T-helper 2 cell treated with Interferon-gamma antibody and Interleukin-4, amounts not matched to agents 5 μg/mL and 100 μg/mL, for 36 hours (primary cell): ENCODE data around the gene VN1R2.
"Not testable (repeated sequence)": the region's sequence is repeated elsewhere in the genome, so short reads cannot be mapped to it uniquely, and the experiment has no call there.

Experiments
- DNase-seq: peaks from one replicate; pipeline ENCODE4 v3.0.0; 2021; ENCODE audit warnings: low spot score
- H3K27ac Mint-ChIP-seq: one replicate; pipeline ENCODE4 v1.8.0; 2021; ENCODE audit warnings: mild to moderate bottlenecking, mixed read lengths
- H3K27me3 Mint-ChIP-seq: one replicate; pipeline ENCODE4 v1.8.0; 2021; ENCODE audit warnings: low read depth, mixed read lengths
- H3K36me3 Mint-ChIP-seq: one replicate; pipeline ENCODE4 v1.8.0; 2021; ENCODE audit warnings: low read depth, mixed read lengths
- H3K4me1 Mint-ChIP-seq: one replicate; pipeline ENCODE4 v1.8.0; 2021; ENCODE audit warnings: low read depth, mixed read lengths
- H3K4me3 Mint-ChIP-seq: one replicate; pipeline ENCODE4 v1.8.0; 2022; ENCODE audit warnings: mild to moderate bottlenecking, moderate library complexity, mixed read lengths
- H3K9me3 Mint-ChIP-seq: one replicate; pipeline ENCODE4 v1.8.0; 2021; ENCODE audit warnings: mixed read lengths

The VN1R2 gene, protein sequence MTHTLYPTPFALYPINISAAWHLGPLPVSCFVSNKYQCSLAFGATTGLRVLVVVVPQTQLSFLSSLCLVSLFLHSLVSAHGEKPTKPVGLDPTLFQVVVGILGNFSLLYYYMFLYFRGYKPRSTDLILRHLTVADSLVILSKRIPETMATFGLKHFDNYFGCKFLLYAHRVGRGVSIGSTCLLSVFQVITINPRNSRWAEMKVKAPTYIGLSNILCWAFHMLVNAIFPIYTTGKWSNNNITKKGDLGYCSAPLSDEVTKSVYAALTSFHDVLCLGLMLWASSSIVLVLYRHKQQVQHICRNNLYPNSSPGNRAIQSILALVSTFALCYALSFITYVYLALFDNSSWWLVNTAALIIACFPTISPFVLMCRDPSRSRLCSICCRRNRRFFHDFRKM

DNA sequence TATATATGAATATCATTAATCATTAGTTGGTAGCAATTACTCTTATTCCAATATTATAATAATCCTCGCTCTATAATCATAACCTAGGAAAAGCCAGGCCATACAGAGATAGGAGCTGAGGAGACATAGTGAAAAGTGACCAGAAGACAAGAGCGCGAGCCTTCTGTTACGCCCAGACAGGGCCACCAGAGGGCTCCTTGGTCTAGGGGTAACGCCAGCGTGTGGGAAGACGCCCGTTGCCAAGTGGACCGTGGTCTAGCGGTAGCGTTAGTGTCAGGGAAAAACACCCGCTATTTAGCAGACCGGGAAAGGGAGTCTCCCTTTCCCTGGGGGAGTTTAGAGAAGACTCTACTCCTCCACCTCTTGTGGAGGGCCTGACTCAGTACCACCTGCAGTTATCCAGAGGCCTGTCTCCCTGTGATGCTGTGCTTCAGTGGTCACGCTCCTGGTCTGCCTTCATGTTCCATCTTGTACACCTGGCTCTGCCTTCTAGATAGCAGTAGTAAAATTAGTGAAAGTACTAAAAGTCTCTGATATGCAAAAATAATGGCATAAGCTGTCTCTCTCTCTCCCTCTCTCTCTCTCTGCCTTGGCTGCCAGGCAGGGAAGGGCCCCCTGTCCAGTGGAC lies at the start of gene VN1R2:
VN1R2 (plus strand) TSS at position 578 of the 628 bp plus-strand sequence. CDS start 84 bp downstream, outside the sequence.
- not testable (repeated sequence) for H3K27me3 Mint-ChIP-seq, H3K4me3 Mint-ChIP-seq, H3K27ac Mint-ChIP-seq, H3K4me1 Mint-ChIP-seq, H3K36me3 Mint-ChIP-seq, DNase-seq
- peaks cover 62% of the 10 kb centered on the region for H3K9me3 Mint-ChIP-seq

GRCh38 chr19:53211554-53211953 lies 46.5 kb upstream of the VN1R2 start:
- H3K36me3 Mint-ChIP-seq = peaks cover 49% of the 10 kb centered on the region

DNA sequence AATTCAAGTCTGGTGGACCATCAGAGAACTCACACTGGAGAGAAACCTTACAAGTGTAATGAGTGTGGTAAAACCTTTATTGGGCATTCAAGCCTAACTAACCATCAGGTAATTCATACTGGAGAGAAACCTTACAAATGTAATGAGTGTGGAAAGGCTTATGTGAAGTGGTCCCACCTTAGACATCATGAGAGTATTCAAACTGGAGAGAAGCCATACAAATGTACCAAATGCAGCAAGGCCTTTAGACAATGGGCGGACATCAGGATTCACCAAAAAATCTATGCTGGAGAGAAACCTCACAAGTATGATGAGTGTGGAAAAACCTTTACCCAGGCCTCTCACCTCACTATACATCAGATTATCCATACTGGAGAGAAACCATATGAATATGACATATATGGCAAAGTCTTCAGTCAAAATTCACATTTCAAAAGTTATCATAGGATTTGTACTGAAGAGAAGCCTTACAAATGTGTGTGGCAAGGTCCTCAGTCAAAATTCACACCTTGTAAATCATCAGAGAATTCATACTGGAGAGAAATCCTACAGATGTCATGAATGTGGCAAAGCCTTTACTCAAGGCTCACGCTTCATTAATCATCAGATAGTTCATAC lies 45.3 kb upstream of the VN1R2 start:
- Mint-ChIP-seq H3K27ac (no peak overlapping the region), H3K9me3 (peaks cover 72% of the 10 kb centered on the region), H3K27me3 (no peaks in the 10 kb centered on the region), H3K36me3 (peaks cover 38% of the 10 kb centered on the region), H3K4me3 (no peak overlapping the region), H3K4me1 (no peaks in the 10 kb centered on the region)
- DNase-seq = no peak

More at GRCh38 chr19:53211554-53211953, 46.5 kb upstream of the VN1R2 start:
- peaks cover 80% of the 10 kb centered on the region for H3K9me3 Mint-ChIP-seq
- not testable (repeated sequence) for H3K27me3 Mint-ChIP-seq, H3K4me1 Mint-ChIP-seq, DNase-seq, H3K27ac Mint-ChIP-seq, H3K4me3 Mint-ChIP-seq

GRCh38 chr19:53222716-53223115 lies 35.4 kb upstream of the VN1R2 start:
- not testable (repeated sequence) for H3K4me1 Mint-ChIP-seq, H3K4me3 Mint-ChIP-seq, DNase-seq, H3K27me3 Mint-ChIP-seq, H3K27ac Mint-ChIP-seq, H3K36me3 Mint-ChIP-seq
- H3K9me3 Mint-ChIP-seq = peaks cover 57% of the 10 kb centered on the region

DNA sequence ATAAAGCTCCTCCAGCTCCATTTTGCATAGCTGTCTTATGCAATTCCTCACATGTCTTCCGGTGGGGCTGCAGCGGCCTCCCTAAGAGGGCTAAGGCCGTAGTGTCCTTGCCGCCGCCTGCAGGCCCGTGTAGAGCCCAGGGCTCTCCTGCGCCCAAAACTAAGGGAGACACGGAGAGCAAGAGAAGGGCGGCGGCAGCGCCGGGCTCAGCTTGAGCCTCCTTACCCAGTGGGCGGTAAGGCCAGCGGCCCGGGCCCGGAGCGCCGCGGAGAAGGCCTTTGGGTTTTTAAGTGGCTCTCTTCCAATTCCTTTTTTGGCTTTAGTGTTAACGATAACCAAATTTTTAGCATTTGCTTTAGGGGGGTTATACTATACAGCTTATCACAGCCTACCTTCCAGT lies 33.5 kb upstream of the VN1R2 start:
- Mint-ChIP-seq H3K9me3 (peaks cover 57% of the 10 kb centered on the region), H3K4me3 (no peak overlapping the region), H3K4me1 (no peaks in the 10 kb centered on the region), H3K27me3 (no peaks in the 10 kb centered on the region), H3K36me3 (peaks cover 2% of the 10 kb centered on the region), H3K27ac (no peak overlapping the region)
- DNase-seq = no peak

GRCh38 chr19:53237114-53237777 lies 20.8 kb upstream of the VN1R2 start:
- H3K36me3 Mint-ChIP-seq = peaks cover 4% of the 10 kb centered on the region
- no peak overlapping the region for H3K4me3 Mint-ChIP-seq
- peaks cover 80% of the 10 kb centered on the region for H3K9me3 Mint-ChIP-seq

DNA sequence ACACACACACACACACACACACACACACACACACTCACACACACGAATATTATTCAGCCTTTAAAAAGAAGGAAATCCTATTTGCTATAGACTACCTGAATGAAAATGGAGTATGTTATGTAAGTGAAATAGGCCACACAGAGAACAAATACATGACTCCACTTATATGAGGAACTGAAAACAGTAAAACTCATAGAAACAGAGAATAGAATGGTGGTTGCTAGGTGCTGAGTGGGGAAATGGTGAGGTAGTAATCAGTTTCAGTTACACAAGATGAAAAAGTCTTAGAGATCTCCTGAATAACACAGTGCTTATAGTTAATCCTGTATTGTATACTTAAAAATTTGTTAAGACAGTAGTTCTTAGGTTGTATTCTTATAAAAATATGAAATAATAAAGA lies 11.6 kb upstream of the VN1R2 start:
- Mint-ChIP-seq H3K36me3 (peaks cover 1% of the 10 kb centered on the region), H3K4me3 (no peak overlapping the region), H3K27ac (no peak overlapping the region), H3K4me1 (no peaks in the 10 kb centered on the region), H3K9me3 (peaks cover 77% of the 10 kb centered on the region), H3K27me3 (no peaks in the 10 kb centered on the region)
- no peak for DNase-seq

More at GRCh38 chr19:53237114-53237777, 20.8 kb upstream of the VN1R2 start:
- no peak overlapping the region for H3K27ac Mint-ChIP-seq
- no peaks in the 10 kb centered on the region for H3K27me3 Mint-ChIP-seq
- H3K4me1 Mint-ChIP-seq = no peaks in the 10 kb centered on the region
- no peak for DNase-seq

DNA sequence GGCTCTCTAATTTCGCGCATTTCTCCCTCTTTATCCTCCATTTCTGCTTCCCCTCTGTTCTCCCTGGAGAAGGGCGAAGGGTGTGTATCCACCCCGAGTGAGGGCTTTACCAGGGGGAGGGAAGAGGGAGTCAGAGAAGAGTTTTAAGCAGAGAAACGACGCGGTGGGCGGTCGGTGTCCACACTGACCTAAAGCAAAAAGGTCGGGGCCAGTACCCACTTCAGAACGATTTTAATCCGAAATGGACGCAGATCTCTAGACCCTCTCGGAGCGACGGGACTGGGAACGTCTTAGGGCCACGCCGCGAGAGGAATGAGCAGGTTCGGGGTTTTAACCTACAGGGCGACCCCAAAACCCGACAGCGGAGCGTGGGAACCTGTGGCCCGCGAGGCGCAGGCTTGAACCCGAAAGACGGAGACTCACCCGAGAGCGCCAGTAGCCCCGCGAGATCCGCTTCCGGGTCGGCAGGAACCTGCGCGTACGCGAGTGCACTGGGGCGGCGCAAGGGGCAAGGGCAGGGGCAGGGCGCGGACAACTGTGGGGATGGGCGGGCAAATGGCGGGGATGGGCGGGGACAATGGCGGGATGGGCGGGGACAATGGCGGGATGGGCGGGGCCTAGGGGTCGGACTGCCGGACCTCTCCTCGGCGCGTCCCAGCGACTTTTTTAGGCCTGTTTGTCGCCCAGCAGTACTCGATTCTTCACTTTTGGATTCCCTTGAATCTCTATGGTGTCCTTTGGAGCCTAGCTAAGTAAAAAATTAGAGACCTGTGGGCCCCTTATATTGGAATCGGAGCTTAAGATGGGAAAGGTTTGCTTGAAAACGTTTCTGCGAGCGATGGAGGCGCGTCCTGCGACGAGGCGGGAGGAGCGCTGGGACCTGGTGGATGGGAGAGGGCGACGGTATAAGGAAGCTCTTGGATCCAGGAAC lies 3.4 kb upstream of the VN1R2 start, which contains the start of gene ZNF677:
ZNF677 (minus strand) TSS at position 463 of the 931 bp plus-strand sequence. CDS start 3,323 bp downstream, outside the sequence.
- H3K27me3 Mint-ChIP-seq = no peaks in the 10 kb centered on the region
- H3K27ac Mint-ChIP-seq = peak within 1 kb of the TSS; percentile 49
- H3K36me3 Mint-ChIP-seq = peaks cover 7% of the 10 kb centered on the region
- peak within 1 kb of the TSS; percentile 79 for H3K4me3 Mint-ChIP-seq
- peaks cover 6% of the 10 kb centered on the region for H3K4me1 Mint-ChIP-seq
- H3K9me3 Mint-ChIP-seq = peaks cover 74% of the 10 kb centered on the region
- peak; percentile 51 for DNase-seq

GRCh38 chr19:53267623-53268022 lies 9.5 kb downstream of the VN1R2 start, which contains the start of gene VN1R4:
Gene VN1R4, minus strand, starts transcription at chr19:53267723. Its CDS starts 58 bp downstream, at chr19:53267665.
- not testable (repeated sequence) for H3K27me3 Mint-ChIP-seq, H3K4me1 Mint-ChIP-seq, H3K4me3 Mint-ChIP-seq, H3K27ac Mint-ChIP-seq, DNase-seq, H3K36me3 Mint-ChIP-seq
- peaks cover 56% of the 10 kb centered on the region for H3K9me3 Mint-ChIP-seq

DNA sequence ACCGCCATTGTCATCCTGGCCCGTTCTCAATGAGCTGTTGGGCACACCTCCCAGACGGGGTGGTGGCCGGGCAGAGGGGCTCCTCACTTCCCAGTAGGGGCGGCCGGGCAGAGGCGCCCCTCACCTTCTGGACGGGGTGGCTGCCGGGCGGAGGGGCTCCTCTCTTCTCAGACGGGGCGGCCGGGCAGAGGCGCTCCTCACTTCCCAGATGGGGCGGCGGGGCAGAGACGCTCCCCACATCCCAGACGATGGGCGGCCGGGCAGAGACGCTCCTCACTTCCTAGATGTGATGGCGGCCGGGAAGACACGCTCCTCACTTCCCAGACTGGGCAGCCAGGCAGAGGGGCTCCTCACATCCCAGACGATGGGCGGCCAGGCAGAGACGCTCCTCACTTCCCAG lies 11.8 kb downstream of the VN1R2 start:
- H3K9me3 Mint-ChIP-seq = peaks cover 58% of the 10 kb centered on the region
- H3K4me3 Mint-ChIP-seq, H3K4me1 Mint-ChIP-seq, H3K36me3 Mint-ChIP-seq, H3K27me3 Mint-ChIP-seq, H3K27ac Mint-ChIP-seq, DNase-seq: not testable (repeated sequence)

DNA sequence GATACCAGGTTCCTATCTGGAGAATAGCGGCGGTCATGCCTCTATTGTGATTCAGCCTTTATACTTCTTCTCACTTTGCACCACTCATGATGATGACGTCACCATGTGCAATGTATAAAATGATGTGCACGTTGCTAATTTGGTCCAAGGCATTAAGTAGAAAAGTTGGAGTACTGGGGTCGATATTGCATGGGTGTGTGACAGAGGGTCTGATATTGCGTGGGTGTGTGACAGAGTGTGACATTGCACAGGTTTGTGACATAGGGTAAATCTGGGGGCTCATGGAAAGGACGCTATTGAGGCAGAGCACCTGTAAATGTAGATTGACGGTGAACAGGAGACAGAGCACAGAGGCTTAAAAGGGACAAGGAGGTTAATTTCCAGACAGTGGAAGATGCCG lies 14.0 kb downstream of the VN1R2 start:
- Mint-ChIP-seq H3K36me3 (no peaks in the 10 kb centered on the region), H3K27ac (no peak overlapping the region), H3K27me3 (no peaks in the 10 kb centered on the region), H3K4me1 (no peaks in the 10 kb centered on the region), H3K4me3 (no peak overlapping the region), H3K9me3 (peaks cover 63% of the 10 kb centered on the region)
- DNase-seq = no peak

GRCh38 chr19:53275480-53275879 lies 17.4 kb downstream of the VN1R2 start:
- Mint-ChIP-seq H3K27me3 (no peaks in the 10 kb centered on the region), H3K4me3 (no peak overlapping the region), H3K27ac (no peak overlapping the region), H3K4me1 (no peaks in the 10 kb centered on the region), H3K9me3 (peaks cover 69% of the 10 kb centered on the region), H3K36me3 (no peaks in the 10 kb centered on the region)
- no peak for DNase-seq

DNA sequence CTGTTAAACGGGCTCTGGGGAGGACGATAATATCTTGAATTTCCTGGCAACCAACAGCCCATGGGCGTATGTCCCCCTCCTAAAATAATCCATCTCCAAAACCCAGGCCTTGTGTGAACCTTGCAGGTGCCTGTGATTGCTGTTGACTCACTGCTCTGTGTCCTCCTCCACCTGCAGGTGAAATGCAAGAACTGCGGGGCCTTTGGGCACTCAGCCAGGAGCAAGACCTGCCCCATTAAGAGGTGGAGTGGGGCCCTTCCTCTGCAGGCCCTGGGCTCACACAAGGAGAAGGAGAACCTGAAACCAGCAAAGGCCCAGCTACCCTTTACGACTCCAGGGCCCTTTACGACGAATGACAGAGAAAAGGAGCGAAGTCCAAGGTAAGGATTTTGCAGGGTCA lies 23.9 kb downstream of the VN1R2 start:
- not testable (repeated sequence) for DNase-seq, H3K4me3 Mint-ChIP-seq
- peaks cover 33% of the 10 kb centered on the region for H3K9me3 Mint-ChIP-seq

More for the DNA sequence above, 23.9 kb downstream of the VN1R2 start:
- not testable (repeated sequence) for H3K36me3 Mint-ChIP-seq, H3K27me3 Mint-ChIP-seq, H3K27ac Mint-ChIP-seq, H3K4me1 Mint-ChIP-seq
